Measurements from ENCODE around the gene GPR137B.

DNA sequence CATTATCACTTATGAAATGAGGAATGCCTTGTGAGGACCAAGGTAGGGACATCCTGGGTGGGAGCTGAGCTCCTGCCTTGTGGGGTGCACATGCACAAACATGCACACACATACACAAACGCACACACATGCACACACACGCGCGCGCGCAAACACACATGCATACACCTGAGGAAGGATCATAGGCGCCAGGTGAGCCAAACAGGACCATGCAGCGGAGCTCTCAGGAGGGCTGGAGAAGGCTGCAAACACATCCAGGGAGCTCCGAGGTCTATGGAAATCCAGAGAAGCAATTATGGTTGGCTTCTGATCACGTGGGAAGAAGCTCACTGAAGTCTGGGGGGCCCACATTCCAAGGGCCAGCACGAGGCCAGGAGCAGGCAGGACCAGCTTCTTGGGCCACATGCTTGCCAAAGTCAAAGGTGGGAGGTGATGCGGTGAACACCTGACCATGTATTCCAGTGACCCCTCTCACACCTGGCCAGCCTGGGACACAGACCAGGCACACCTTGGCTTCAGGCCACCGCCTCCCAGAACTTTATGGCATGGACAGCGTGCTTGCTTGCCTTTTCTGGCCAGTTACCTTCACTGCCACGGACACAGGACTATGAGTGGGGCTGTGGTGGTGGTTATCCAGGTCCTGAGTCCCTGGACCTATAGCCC is 13.6 kb downstream of the GPR137B start:
- TF ChIP-seq EZH2 (IDR thresholded peaks at IDR 0.05; ENCODE audit: borderline replicate concordance), result no peak
- TF ChIP-seq, protein P1, sequence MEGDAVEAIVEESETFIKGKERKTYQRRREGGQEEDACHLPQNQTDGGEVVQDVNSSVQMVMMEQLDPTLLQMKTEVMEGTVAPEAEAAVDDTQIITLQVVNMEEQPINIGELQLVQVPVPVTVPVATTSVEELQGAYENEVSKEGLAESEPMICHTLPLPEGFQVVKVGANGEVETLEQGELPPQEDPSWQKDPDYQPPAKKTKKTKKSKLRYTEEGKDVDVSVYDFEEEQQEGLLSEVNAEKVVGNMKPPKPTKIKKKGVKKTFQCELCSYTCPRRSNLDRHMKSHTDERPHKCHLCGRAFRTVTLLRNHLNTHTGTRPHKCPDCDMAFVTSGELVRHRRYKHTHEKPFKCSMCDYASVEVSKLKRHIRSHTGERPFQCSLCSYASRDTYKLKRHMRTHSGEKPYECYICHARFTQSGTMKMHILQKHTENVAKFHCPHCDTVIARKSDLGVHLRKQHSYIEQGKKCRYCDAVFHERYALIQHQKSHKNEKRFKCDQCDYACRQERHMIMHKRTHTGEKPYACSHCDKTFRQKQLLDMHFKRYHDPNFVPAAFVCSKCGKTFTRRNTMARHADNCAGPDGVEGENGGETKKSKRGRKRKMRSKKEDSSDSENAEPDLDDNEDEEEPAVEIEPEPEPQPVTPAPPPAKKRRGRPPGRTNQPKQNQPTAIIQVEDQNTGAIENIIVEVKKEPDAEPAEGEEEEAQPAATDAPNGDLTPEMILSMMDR (IDR thresholded peaks at IDR 0.05; ENCODE audit: poor library complexity), result no peak
- no peak for TF ChIP-seq EZH2phosphoT487 (IDR thresholded peaks at IDR 0.05; ENCODE audit: low read depth, severe bottlenecking, unreplicated experiment)

Measured in hepatocyte (in vitro differentiated cells).